K562 (cell line): ENCODE data around the gene NDOR1. TPM values are rescaled to one million over a fixed set of nuclear protein-coding genes. Genes with fewer than 3 reads are reported as not detected.
A peak's percentile ranks its signal among the peaks of the same experiment; 100 is the strongest.

Experiments
- ASH1L ChIP-seq: fragments of 450-650 bp; IDR thresholded peaks from 2 replicates; pipeline ENCODE4 v1.6.1; 2018; ENCODE audit warnings: borderline replicate concordance, mild to moderate bottlenecking, low read depth; ENCODE audit not compliant: partially characterized antibody
- HDAC8 ChIP-seq: fragments of 450-650 bp; IDR thresholded peaks from 2 replicates; pipeline ENCODE4 v1.6.1; 2016; ENCODE audit warnings: mild to moderate bottlenecking, missing genetic modification characterization, moderate library complexity, missing compliant biosample characterization
- KAT8 ChIP-seq: fragments of 450-650 bp; IDR thresholded peaks from 2 replicates; pipeline ENCODE4 v1.6.1; 2016; ENCODE audit warnings: low read depth, mild to moderate bottlenecking
- KLF10 ChIP-seq: fragments of 250-450 bp; sonication (Bioruptor Pico); IDR thresholded peaks from 2 replicates; pipeline ENCODE4 v1.6.1; 2021; ENCODE audit warnings: matching md5 sums
- POLR2A ChIP-seq: fragments of 450-650 bp; conservative IDR thresholded peaks from 2 replicates; pipeline ENCODE4 v1.6.1; 2016
- POLR2G ChIP-seq: fragments of 200-400 bp; formaldehyde crosslinking; IDR thresholded peaks from 2 replicates; pipeline ENCODE4 v1.6.1; 2017; ENCODE audit warnings: low read depth, mild to moderate bottlenecking, antibody characterized with exemption, low read length, moderate library complexity
- ZBTB17 ChIP-seq: fragments of 450-650 bp; formaldehyde crosslinking; IDR thresholded peaks from 2 replicates; pipeline ENCODE4 v1.4.0; 2020; ENCODE audit warnings: mild to moderate bottlenecking
- polyA plus RNA-seq, 8 experiments: library from polyadenylated mRNA; depleted of rRNA in 4 of 8; stranded (reverse) in 5 of 8; unstranded in 3 of 8; fragments of >200 nt; fragmentation: Nextera tagmentation in 2 of 8; fragmentation: Illumina TruSeq in 1 of 8; extraction: Ambion mirVana in 2 of 8; extraction: Trizol in 1 of 8; gene quantifications; 2 replicates each; pipeline versions ENCODE4 v1.2.1 to v1.2.3, GENCODE V29; 2011 to 2014; ENCODE audit warnings: inconsistent platforms in 1 of 8, missing spikeins in 1 of 8
- total RNA-seq, 7 experiments: library from RNA; depleted of rRNA in 6 of 7; stranded (reverse); fragments of >200 nt in 6 of 7; fragmentation: Illumina TruSeq in 2 of 7; extraction: Trizol in 2 of 7; gene quantifications; 2 replicates each; pipeline versions ENCODE4 v1.2.1 to v1.2.3, GENCODE V29; 2011 to 2021; ENCODE audit warnings: low replicate concordance in 1 of 7
- TF ChIP-seq, protein P1 (sequence below): sonication (generic); formaldehyde crosslinking; IDR thresholded peaks from 2 replicates; pipeline ENCODE4 v1.8.0; 2022; ENCODE audit warnings: mild to moderate bottlenecking, missing genetic modification reagents
- TF ChIP-seq, protein P2 (sequence below): sonication (generic); IDR thresholded peaks from 2 replicates; pipeline ENCODE4 v1.6.1; 2016
- TF ChIP-seq, protein P3 (sequence below), 3 experiments: fragments of 200-800 bp in 1 of 3; sonication (Bioruptor generic) in 1 of 3; sonication (generic) in 1 of 3; formaldehyde crosslinking in 1 of 3; IDR thresholded peaks; 2 replicates each; pipeline versions ENCODE4 v1.6.1 to v1.8.0; 2016 to 2022; ENCODE audit warnings: mild to moderate bottlenecking in 2 of 3, missing compliant biosample characterization in 2 of 3, missing genetic modification characterization in 2 of 3, missing genetic modification reagents in 1 of 3
- TF ChIP-seq, protein P4 (sequence below): sonication (generic); formaldehyde crosslinking; IDR thresholded peaks from 2 replicates; pipeline ENCODE4 v1.9.0; 2022; ENCODE audit warnings: mild to moderate bottlenecking, missing genetic modification reagents

Gene NDOR1
- total and polyA plus RNA-seq, 9 of the 15 experiments (the other 6 are each of a cell fraction or from before 2014, with no cell fraction given), result 0.06 to 36.9 (median 6.9) TPM

DNA sequence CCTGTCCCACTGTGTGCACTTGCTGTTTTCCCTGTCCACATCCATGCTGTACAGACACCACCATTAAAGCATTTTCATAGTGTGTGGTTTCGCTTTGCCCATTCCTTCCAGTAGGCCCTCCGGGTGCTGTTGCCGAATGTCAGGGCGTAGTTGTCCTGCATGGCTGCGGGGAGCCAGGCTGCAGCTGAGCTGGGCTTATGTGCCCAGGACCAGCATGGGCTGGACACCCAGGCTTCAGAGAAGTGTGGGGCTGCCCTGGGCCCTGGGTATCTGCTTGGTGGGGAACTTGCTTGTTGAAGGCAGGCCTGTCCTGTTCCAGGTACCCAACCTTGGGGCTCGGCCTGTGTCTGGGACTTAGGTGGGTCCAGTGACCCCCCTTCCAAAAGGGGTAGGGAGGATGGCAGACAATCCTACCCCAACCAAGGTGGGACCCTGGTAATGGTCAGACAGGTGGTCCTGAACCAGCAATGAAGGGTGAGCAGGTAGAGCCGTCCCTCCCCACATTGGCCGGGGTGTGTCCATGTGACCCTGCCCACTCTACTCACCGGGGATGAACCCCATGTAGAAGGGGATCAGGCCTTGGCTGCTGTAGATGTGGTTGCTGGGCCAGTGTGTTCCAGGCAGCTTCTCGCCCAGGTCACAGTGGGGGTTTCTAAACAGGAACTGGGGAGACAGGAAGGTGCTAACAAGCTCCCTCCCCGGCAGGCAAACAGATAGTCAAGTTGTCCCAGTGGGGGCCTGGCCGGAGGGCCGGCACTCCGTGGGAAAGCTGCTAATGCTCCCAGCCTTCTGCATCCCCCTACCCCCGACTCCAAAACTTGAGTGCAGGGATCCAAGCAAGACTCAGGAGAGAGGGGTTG is 38.4 kb downstream of the NDOR1 start (continued):
- TF ChIP-seq, protein P1, sequence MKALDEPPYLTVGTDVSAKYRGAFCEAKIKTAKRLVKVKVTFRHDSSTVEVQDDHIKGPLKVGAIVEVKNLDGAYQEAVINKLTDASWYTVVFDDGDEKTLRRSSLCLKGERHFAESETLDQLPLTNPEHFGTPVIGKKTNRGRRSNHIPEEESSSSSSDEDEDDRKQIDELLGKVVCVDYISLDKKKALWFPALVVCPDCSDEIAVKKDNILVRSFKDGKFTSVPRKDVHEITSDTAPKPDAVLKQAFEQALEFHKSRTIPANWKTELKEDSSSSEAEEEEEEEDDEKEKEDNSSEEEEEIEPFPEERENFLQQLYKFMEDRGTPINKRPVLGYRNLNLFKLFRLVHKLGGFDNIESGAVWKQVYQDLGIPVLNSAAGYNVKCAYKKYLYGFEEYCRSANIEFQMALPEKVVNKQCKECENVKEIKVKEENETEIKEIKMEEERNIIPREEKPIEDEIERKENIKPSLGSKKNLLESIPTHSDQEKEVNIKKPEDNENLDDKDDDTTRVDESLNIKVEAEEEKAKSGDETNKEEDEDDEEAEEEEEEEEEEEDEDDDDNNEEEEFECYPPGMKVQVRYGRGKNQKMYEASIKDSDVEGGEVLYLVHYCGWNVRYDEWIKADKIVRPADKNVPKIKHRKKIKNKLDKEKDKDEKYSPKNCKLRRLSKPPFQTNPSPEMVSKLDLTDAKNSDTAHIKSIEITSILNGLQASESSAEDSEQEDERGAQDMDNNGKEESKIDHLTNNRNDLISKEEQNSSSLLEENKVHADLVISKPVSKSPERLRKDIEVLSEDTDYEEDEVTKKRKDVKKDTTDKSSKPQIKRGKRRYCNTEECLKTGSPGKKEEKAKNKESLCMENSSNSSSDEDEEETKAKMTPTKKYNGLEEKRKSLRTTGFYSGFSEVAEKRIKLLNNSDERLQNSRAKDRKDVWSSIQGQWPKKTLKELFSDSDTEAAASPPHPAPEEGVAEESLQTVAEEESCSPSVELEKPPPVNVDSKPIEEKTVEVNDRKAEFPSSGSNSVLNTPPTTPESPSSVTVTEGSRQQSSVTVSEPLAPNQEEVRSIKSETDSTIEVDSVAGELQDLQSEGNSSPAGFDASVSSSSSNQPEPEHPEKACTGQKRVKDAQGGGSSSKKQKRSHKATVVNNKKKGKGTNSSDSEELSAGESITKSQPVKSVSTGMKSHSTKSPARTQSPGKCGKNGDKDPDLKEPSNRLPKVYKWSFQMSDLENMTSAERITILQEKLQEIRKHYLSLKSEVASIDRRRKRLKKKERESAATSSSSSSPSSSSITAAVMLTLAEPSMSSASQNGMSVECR (CRISPR knock-in tag), result peak; percentile 42; the same call in 1 of the 2 replicates
- no peak for TF ChIP-seq KLF10 (CRISPR knock-in tag)
- TF ChIP-seq, protein P2, sequence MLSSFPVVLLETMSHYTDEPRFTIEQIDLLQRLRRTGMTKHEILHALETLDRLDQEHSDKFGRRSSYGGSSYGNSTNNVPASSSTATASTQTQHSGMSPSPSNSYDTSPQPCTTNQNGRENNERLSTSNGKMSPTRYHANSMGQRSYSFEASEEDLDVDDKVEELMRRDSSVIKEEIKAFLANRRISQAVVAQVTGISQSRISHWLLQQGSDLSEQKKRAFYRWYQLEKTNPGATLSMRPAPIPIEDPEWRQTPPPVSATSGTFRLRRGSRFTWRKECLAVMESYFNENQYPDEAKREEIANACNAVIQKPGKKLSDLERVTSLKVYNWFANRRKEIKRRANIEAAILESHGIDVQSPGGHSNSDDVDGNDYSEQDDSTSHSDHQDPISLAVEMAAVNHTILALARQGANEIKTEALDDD, result no peak
- peak; percentile 89 for TF ChIP-seq POLR2A
- TF ChIP-seq ZBTB17 (CRISPR knock-in tag), result peak; percentile 56; the same call in 1 of the 2 replicates
- TF ChIP-seq KAT8, result no peak
- no peak for TF ChIP-seq ASH1L
- TF ChIP-seq, protein P3, sequence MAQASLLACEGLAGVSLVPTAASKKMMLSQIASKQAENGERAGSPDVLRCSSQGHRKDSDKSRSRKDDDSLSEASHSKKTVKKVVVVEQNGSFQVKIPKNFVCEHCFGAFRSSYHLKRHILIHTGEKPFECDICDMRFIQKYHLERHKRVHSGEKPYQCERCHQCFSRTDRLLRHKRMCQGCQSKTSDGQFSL (CRISPR knock-in tag; IDR thresholded peaks at IDR 0.05), result no peak
- TF ChIP-seq, protein P3 (tag; IDR thresholded peaks at IDR 0.05), result no peak
- peak; percentile 70 for TF ChIP-seq POLR2G
- TF ChIP-seq, protein P4, sequence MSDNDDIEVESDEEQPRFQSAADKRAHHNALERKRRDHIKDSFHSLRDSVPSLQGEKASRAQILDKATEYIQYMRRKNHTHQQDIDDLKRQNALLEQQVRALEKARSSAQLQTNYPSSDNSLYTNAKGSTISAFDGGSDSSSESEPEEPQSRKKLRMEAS (CRISPR knock-in tag), result 0 out of 2 replicates have a peak, but pooled peaks have one; percentile 27
- TF ChIP-seq HDAC8 (tag), result no peak
